NCI-H2081 treated with DMSO at 0.1 percent for 48 hours (cell line): ENCODE results near the gene ADAMTS19.

ENCODE experiments used
- DNase-seq: peaks from one replicate; lab custom pipeline; 2025; lab: John Stamatoyannopoulos, UW

ADAMTS19 gene

GRCh38 chr5:129770024-129770820, 310.1 kb downstream of the ADAMTS19 start:
- DNase-seq: no peak

GRCh38 chr5:129771058-129771838, 311.1 kb downstream of the ADAMTS19 start:
- no peak for DNase-seq

- DNase-seq: no peak
Measured at GRCh38 chr5:129773376-129773775, 313.3 kb downstream of the ADAMTS19 start.

- no peak for DNase-seq
Measured at GRCh38 chr5:129781594-129781993, 321.5 kb downstream of the ADAMTS19 start.
